ENCODE measurements around the gene PVALEF. TPM values are rescaled to one million over a fixed set of nuclear protein-coding genes. Genes with fewer than 3 reads are reported as not detected.

Gene PVALEF
- total and polyA plus RNA-seq, 2 of the 13 experiments (the other 11 are each of a cell fraction or from before 2014, with no cell fraction given), result 0.18 TPM

DNA sequence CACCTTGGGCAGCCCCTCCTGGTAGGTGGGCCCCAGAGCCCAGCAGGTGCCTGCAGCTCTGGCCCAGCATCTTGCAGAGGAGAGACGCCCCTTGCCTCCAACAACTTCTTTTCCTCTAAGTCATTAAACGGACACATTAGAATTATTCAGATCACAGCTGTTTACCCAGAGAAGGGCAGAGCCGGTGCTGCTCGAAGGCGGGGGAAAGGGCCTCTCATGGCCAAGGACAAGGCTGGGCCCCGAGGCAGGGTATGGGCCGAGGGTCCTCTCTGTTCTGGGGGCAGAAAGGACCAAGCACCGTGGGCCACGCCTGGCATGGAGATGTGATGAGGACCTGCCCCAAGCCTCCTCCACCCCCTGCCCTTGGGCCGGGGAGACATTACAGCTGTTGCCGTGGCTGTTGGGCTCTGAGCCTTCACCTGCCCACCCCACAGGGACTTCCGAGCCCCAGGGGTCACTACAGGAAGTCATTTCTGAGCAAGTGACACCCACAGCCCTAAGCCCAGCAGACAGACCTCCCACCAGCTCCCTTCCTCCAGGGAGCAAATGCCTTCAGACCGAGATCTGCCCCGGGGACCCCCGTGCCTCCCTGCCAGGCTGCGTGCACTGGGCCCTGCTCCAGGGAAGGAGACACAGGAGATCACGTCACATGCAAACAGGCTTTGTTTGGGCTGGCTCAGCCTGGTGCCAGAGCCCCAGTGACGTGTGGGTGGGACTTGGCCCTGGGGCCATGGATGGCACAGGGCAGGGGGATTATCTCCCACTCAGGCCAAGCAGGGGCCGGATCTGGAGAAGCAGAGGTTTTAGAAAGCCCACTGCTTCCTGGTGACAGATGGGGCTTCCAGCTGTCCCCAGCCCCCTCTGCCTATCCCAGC is 699 bp upstream of the PVALEF start (continued):
- TF ChIP-seq, protein P1, sequence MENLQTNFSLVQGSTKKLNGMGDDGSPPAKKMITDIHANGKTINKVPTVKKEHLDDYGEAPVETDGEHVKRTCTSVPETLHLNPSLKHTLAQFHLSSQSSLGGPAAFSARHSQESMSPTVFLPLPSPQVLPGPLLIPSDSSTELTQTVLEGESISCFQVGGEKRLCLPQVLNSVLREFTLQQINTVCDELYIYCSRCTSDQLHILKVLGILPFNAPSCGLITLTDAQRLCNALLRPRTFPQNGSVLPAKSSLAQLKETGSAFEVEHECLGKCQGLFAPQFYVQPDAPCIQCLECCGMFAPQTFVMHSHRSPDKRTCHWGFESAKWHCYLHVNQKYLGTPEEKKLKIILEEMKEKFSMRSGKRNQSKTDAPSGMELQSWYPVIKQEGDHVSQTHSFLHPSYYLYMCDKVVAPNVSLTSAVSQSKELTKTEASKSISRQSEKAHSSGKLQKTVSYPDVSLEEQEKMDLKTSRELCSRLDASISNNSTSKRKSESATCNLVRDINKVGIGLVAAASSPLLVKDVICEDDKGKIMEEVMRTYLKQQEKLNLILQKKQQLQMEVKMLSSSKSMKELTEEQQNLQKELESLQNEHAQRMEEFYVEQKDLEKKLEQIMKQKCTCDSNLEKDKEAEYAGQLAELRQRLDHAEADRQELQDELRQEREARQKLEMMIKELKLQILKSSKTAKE (CRISPR knock-in tag; IDR thresholded peaks at IDR 0.05; ENCODE audit: borderline replicate concordance), result no peak
- no peak for TF ChIP-seq ETV5 (CRISPR knock-in tag; IDR thresholded peaks at IDR 0.05; ENCODE audit: borderline replicate concordance)
- TF ChIP-seq ZNF850 (CRISPR knock-in tag; conservative IDR thresholded peaks at IDR 0.05), result no peak
- peak; percentile 4; the same call in 1 of the 2 replicates for TF ChIP-seq MEF2D (CRISPR knock-in tag; IDR thresholded peaks at IDR 0.05)
- TF ChIP-seq, protein P2, sequence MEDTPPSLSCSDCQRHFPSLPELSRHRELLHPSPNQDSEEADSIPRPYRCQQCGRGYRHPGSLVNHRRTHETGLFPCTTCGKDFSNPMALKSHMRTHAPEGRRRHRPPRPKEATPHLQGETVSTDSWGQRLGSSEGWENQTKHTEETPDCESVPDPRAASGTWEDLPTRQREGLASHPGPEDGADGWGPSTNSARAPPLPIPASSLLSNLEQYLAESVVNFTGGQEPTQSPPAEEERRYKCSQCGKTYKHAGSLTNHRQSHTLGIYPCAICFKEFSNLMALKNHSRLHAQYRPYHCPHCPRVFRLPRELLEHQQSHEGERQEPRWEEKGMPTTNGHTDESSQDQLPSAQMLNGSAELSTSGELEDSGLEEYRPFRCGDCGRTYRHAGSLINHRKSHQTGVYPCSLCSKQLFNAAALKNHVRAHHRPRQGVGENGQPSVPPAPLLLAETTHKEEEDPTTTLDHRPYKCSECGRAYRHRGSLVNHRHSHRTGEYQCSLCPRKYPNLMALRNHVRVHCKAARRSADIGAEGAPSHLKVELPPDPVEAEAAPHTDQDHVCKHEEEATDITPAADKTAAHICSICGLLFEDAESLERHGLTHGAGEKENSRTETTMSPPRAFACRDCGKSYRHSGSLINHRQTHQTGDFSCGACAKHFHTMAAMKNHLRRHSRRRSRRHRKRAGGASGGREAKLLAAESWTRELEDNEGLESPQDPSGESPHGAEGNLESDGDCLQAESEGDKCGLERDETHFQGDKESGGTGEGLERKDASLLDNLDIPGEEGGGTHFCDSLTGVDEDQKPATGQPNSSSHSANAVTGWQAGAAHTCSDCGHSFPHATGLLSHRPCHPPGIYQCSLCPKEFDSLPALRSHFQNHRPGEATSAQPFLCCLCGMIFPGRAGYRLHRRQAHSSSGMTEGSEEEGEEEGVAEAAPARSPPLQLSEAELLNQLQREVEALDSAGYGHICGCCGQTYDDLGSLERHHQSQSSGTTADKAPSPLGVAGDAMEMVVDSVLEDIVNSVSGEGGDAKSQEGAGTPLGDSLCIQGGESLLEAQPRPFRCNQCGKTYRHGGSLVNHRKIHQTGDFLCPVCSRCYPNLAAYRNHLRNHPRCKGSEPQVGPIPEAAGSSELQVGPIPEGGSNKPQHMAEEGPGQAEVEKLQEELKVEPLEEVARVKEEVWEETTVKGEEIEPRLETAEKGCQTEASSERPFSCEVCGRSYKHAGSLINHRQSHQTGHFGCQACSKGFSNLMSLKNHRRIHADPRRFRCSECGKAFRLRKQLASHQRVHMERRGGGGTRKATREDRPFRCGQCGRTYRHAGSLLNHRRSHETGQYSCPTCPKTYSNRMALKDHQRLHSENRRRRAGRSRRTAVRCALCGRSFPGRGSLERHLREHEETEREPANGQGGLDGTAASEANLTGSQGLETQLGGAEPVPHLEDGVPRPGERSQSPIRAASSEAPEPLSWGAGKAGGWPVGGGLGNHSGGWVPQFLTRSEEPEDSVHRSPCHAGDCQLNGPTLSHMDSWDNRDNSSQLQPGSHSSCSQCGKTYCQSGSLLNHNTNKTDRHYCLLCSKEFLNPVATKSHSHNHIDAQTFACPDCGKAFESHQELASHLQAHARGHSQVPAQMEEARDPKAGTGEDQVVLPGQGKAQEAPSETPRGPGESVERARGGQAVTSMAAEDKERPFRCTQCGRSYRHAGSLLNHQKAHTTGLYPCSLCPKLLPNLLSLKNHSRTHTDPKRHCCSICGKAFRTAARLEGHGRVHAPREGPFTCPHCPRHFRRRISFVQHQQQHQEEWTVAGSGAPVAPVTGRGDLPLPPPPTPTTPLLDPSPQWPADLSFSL (CRISPR knock-in tag; IDR thresholded peaks at IDR 0.05), result no peak
- no peak for TF ChIP-seq ZNF569 (CRISPR knock-in tag; IDR thresholded peaks at IDR 0.05; ENCODE audit: borderline replicate concordance)
- TF ChIP-seq, protein P3, sequence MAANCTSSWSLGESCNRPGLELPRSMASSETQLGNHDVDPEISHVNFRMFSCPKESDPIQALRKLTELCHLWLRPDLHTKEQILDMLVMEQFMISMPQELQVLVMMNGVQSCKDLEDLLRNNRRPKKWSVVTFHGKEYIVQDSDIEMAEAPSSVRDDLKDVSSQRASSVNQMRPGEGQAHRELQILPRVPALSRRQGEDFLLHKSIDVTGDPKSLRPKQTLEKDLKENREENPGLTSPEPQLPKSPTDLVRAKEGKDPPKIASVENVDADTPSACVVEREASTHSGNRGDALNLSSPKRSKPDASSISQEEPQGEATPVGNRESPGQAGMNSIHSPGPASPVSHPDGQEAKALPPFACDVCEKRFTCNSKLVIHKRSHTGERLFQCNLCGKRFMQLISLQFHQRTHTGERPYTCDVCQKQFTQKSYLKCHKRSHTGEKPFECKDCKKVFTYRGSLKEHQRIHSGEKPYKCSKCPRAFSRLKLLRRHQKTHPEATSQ (CRISPR knock-in tag; IDR thresholded peaks at IDR 0.05; ENCODE audit: borderline replicate concordance), result no peak
- TF ChIP-seq, protein P4, sequence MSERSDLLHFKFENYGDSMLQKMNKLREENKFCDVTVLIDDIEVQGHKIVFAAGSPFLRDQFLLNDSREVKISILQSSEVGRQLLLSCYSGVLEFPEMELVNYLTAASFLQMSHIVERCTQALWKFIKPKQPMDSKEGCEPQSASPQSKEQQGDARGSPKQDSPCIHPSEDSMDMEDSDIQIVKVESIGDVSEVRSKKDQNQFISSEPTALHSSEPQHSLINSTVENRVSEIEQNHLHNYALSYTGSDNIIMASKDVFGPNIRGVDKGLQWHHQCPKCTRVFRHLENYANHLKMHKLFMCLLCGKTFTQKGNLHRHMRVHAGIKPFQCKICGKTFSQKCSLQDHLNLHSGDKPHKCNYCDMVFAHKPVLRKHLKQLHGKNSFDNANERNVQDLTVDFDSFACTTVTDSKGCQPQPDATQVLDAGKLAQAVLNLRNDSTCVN (CRISPR knock-in tag; IDR thresholded peaks at IDR 0.05; ENCODE audit: borderline replicate concordance), result peak; percentile 23; the same call in 1 of the 2 replicates
- no peak; the same call in 1 of the 2 replicates for TF ChIP-seq AKAP8 (CRISPR knock-in tag; IDR thresholded peaks at IDR 0.05)
- no peak; a peak in 1 of 4 replicates for TF ChIP-seq KLF16 (CRISPR knock-in tag; IDR thresholded peaks at IDR 0.05)
- TF ChIP-seq HNF4G (IDR thresholded peaks at IDR 0.05; ENCODE audit: borderline replicate concordance, low read depth, low read length), result no peak
- TF ChIP-seq HNF4G (CRISPR knock-in tag; IDR thresholded peaks at IDR 0.05; ENCODE audit: borderline replicate concordance, low read depth), result no peak
- no peak for TF ChIP-seq MZF1 (CRISPR knock-in tag; IDR thresholded peaks at IDR 0.05; ENCODE audit: borderline replicate concordance)
- TF ChIP-seq ZNF331 (CRISPR knock-in tag; IDR thresholded peaks at IDR 0.05), result no peak
- TF ChIP-seq SMYD3 (CRISPR knock-in tag; IDR thresholded peaks at IDR 0.05), result no peak
- TF ChIP-seq, protein P5, sequence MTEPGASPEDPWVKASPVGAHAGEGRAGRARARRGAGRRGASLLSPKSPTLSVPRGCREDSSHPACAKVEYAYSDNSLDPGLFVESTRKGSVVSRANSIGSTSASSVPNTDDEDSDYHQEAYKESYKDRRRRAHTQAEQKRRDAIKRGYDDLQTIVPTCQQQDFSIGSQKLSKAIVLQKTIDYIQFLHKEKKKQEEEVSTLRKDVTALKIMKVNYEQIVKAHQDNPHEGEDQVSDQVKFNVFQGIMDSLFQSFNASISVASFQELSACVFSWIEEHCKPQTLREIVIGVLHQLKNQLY (CRISPR knock-in tag; IDR thresholded peaks at IDR 0.05), result no peak
